HEK293T (cell line): ENCODE results near the gene SOX4.
A peak's percentile ranks its signal among the peaks of the same experiment; 100 is the strongest.

Source experiments
- CTCF ChIA-PET: fragments of 350-600 bp; formaldehyde crosslinking; extraction: SDS; loops from one replicate; lab custom pipeline; 2021; ENCODE audit warnings: antibody characterized with exemption, inconsistent platforms; lab: Yijun Ruan, JAX
- POLR2A ChIA-PET: fragments of 350-600 bp; formaldehyde crosslinking; extraction: SDS; loops from one replicate; lab custom pipeline; 2020; ENCODE audit warnings: antibody characterized with exemption, inconsistent platforms; lab: Yijun Ruan, JAX
- DNase-seq: peaks from one replicate; pipeline ENCODE4 v3.0.0; 2012; ENCODE audit warnings: mixed read lengths; ENCODE audit errors: extremely low spot score
- ARNT ChIP-seq: fragments of 450-650 bp; IDR thresholded peaks from 2 replicates; pipeline ENCODE4 v1.6.1; 2017; ENCODE audit warnings: mild to moderate bottlenecking
- BHLHE40 ChIP-seq: fragments of 450-650 bp; IDR thresholded peaks from 2 replicates; pipeline ENCODE4 v1.6.1; 2016; ENCODE audit warnings: mild to moderate bottlenecking, moderate library complexity, borderline replicate concordance
- CTBP1 ChIP-seq: fragments of 450-650 bp; IDR thresholded peaks from 2 replicates; pipeline ENCODE4 v1.6.1; 2016; ENCODE audit warnings: borderline replicate concordance
- ELF4 ChIP-seq: fragments of 450-650 bp; IDR thresholded peaks from 2 replicates; pipeline ENCODE4 v1.6.1; 2017; ENCODE audit warnings: antibody characterized with exemption
- FOXA1 ChIP-seq: fragments of 450-650 bp; IDR thresholded peaks from 2 replicates; pipeline ENCODE4 v1.6.1; 2016; ENCODE audit warnings: mild to moderate bottlenecking
- FOXK2 ChIP-seq: fragments of 450-650 bp; IDR thresholded peaks from 2 replicates; pipeline ENCODE4 v1.6.1; 2016; ENCODE audit warnings: mild to moderate bottlenecking
- FOXM1 ChIP-seq: fragments of 450-650 bp; IDR thresholded peaks from 2 replicates; pipeline ENCODE4 v1.6.1; 2017; ENCODE audit warnings: mild to moderate bottlenecking, borderline replicate concordance
- HDGF ChIP-seq: fragments of 450-650 bp; IDR thresholded peaks from 2 replicates; pipeline ENCODE4 v1.6.1; 2017; ENCODE audit warnings: antibody characterized with exemption, borderline replicate concordance
- L3MBTL2 ChIP-seq: fragments of 450-650 bp; conservative IDR thresholded peaks from 2 replicates; pipeline ENCODE4 v1.6.1; 2016; ENCODE audit warnings: mild to moderate bottlenecking
- LEF1 ChIP-seq: fragments of 450-650 bp; IDR thresholded peaks from 2 replicates; pipeline ENCODE4 v1.6.1; 2017; ENCODE audit warnings: mild to moderate bottlenecking, borderline replicate concordance
- NFRKB ChIP-seq: fragments of 450-650 bp; IDR thresholded peaks from 2 replicates; pipeline ENCODE4 v1.6.1; 2016; ENCODE audit warnings: mild to moderate bottlenecking, moderate library complexity
- SP1 ChIP-seq: fragments of 450-650 bp; IDR thresholded peaks from 2 replicates; pipeline ENCODE4 v1.6.1; 2017
- SUZ12 ChIP-seq: fragments of 450-650 bp; IDR thresholded peaks from 2 replicates; pipeline ENCODE4 v1.6.1; 2016; ENCODE audit warnings: mild to moderate bottlenecking
- TARDBP ChIP-seq: fragments of 450-650 bp; IDR thresholded peaks from 2 replicates; pipeline ENCODE4 v1.6.1; 2016
- ZNF384 ChIP-seq: fragments of 450-650 bp; IDR thresholded peaks from 2 replicates; pipeline ENCODE4 v1.6.1; 2016
- TF ChIP-seq, protein P1 (sequence below): fragments of 450-650 bp; IDR thresholded peaks from 2 replicates; pipeline ENCODE4 v1.6.1; 2016

SOX4 gene

DNA sequence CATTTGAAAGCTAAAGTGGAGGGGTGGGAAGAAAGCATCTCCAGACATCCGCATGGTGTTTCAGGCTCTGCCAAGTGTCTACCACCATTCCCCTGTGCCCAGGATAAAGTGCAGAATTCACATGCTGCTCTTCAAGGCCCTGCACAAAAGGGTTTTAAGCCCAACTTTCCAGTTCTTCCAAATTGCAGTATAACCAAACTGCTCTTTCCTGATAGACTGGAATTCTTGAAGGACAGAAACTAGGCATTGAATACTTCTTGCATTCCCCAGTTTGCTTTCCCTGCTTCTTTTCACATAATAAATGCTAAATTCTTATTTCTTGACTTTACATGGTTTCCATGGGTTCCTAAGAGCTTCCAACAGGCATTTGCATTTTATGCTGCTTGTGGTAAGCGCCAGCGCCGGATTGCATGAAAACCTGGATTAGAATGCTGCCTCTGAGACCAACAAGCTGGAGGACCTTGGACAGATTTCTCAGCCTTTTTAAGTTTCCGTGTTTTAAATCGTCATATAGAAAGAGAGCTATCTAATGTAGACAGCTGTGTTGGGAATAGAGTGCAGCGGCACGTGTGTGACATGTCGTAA, 7.9 kb downstream of the SOX4 start:
- no peak for TF ChIP-seq HDGF
- ChIA-PET POLR2A (interaction anchor here (0.5 to 0.8 kb wide), 3 partner anchors 12 to 322 kb away, joined by 3 to 4 read pairs (median 3); no protein-coding TSS in a partner anchor), CTCF (interaction anchor here (0.5 to 1.2 kb wide), 2 partner anchors 13 to 207 kb away, joined by 3 to 5 read pairs; no protein-coding TSS in a partner anchor)
- DNase-seq = no peak

DNA sequence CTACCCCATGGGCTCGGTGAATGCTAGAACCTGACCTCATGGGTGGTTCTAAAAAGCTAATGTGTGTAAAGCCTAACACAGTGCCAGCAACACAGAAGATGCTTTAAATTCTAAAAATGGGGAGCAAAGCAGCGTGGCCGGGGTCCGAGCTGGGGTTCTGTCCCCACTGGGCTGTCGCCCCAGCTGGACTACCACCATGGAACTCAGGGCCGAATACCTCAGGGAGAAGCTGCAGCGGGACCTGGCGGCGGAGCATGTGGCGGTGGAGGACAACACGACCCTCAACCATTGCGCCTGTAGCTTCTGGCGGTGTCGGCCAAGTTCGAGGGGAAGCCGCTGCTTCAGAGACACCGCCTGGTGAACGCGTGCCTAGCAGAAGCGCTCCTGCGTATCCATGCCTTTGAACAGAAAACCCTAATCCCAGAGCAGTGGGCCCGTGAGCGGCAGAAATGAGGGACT, 8.4 kb downstream of the SOX4 start:
- CTCF ChIA-PET = interaction anchor here (1.2 kb wide), 1 partner anchor 14 kb away, joined by 5 read pairs; no protein-coding TSS in a partner anchor

DNA sequence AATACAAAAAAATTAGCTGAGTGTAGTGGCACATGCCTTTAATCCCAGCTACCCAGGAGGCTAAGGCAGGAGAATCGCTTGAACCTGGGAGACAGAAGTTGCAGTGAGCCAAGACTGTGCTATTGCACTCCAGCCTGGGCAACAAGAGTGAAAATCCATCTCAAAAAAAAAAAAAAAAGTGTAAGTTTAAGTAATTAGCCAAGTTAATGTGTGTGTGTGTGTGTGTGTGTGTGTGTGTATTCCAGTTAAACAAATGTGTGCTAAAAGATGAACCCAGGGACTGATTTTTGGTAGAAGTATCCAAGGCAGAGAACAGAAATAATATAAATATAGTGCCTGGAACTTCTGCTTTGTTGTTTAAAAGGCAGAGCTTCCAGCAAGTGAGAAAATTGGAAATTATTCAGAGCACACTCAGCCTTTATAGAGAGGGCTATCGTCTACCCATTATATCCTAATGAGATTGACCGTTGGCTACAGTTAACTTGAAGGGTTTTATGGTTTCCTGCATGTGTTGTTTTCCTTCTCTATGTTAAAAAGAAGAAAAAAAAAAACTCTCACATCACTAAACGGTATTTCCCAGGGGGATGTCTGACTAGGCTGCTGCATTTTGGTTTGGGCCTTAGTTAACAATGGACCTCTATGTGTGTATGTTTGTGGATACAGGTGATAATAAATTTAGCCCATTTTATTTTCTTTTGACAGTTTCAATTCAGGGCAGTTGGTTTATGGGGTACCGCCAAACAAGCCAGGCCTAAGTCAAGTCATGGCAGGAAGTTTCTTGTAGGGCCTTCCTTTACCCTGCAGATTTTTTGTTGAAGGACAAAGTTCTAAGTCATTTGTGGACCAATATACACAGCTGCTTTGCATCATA, 9.8 kb downstream of the SOX4 start:
- TF ChIP-seq HDGF = no peak
- no peak for TF ChIP-seq SUZ12
- peak; percentile 23; the same call in 1 of the 2 replicates for TF ChIP-seq ZNF384
- TF ChIP-seq, protein P1, sequence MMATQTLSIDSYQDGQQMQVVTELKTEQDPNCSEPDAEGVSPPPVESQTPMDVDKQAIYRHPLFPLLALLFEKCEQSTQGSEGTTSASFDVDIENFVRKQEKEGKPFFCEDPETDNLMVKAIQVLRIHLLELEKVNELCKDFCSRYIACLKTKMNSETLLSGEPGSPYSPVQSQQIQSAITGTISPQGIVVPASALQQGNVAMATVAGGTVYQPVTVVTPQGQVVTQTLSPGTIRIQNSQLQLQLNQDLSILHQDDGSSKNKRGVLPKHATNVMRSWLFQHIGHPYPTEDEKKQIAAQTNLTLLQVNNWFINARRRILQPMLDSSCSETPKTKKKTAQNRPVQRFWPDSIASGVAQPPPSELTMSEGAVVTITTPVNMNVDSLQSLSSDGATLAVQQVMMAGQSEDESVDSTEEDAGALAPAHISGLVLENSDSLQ = 0 out of 2 replicates have a peak, but pooled peaks have one; percentile 18
- ChIA-PET POLR2A (interaction anchor here (0.9 kb wide), 1 partner anchor 9 kb away, joined by 3 read pairs; no protein-coding TSS in a partner anchor), CTCF (no interaction called here)
- DNase-seq = no peak

More for the DNA sequence above, 8.4 kb downstream of the SOX4 start:
- TF ChIP-seq, protein P1 = no peak
- POLR2A ChIA-PET = interaction anchor here (0.5 to 0.6 kb wide), 2 partner anchors 12 to 148 kb away, joined by 3 to 4 read pairs; no protein-coding TSS in a partner anchor
- no peak for DNase-seq

DNA sequence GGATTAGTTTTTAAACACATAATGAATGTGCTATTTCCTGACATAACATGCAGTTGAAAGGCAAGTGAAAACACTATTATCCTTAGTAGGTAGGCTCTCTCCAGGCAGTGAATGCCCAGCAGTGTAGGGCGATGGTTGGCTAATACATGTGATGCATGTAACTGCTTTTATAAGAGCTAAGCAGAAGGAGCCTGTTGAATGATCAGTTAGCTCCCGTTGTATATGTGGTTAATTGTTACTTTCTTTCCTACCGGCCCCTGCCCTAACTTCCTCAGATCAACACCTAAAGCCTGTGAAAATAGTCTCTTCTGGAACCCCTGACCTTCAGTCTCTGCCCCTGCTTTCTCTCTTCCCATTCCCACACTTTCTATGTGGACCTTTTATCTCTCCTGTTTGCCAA, 10.5 kb downstream of the SOX4 start:
- ChIA-PET CTCF (no interaction called here), POLR2A (interaction anchor here (1.0 kb wide), 1 partner anchor 10 kb away, joined by 3 read pairs; no protein-coding TSS in a partner anchor)
- no peak for DNase-seq
- no peak for TF ChIP-seq ZNF384
- no peak for TF ChIP-seq TARDBP
- no peak for TF ChIP-seq ELF4
- TF ChIP-seq FOXA1 = no peak
- TF ChIP-seq FOXK2 = no peak
- TF ChIP-seq NFRKB = no peak
- TF ChIP-seq ARNT = no peak

- TF ChIP-seq TARDBP (no peak), FOXM1 (no peak), L3MBTL2 (no peak), FOXK2 (no peak), ZNF384 (no peak)
- ChIA-PET POLR2A (interaction anchor here (1.0 kb wide), 1 partner anchor 11 kb away, joined by 3 read pairs; no protein-coding TSS in a partner anchor), CTCF (no interaction called here)
- DNase-seq = no peak
Measured at GRCh38 chr6:21605166-21605565, 11.6 kb downstream of the SOX4 start.

DNA sequence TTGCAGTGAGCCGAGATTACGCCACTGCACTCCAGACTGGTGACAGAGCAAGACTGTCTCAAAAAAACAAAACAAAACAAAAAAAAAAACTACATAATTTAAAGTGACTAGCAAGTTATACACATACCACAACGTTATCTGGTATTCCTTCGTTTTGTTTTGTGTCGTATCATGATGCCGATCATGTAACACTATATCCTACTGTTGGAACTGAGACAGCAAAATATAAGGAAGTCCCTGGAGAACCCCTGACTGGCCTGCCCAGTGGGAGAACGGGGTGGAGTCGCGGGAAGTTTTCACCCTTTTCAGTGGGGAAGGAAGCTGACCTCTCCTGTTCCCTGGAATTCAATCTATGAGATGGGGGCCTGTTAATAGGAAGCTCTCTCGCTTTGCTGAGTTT, 15.1 kb downstream of the SOX4 start:
- ChIA-PET CTCF (interaction anchor here (1.2 kb wide), 1 partner anchor 112 kb away, joined by 3 read pairs; no protein-coding TSS in a partner anchor), POLR2A (interaction anchor here (0.9 to 3.8 kb wide), 3 partner anchors 9 to 15 kb away, joined by 3 to 14 read pairs (median 3); partner anchors contain the start of gene SOX4)
- peak; percentile 21 for DNase-seq
- TF ChIP-seq L3MBTL2 = no peak
- TF ChIP-seq FOXM1 = no peak
- no peak for TF ChIP-seq ELF4
- TF ChIP-seq ARNT = no peak
- no peak for TF ChIP-seq NFRKB
- TF ChIP-seq HDGF = no peak
- TF ChIP-seq, protein P1 = no peak

DNA sequence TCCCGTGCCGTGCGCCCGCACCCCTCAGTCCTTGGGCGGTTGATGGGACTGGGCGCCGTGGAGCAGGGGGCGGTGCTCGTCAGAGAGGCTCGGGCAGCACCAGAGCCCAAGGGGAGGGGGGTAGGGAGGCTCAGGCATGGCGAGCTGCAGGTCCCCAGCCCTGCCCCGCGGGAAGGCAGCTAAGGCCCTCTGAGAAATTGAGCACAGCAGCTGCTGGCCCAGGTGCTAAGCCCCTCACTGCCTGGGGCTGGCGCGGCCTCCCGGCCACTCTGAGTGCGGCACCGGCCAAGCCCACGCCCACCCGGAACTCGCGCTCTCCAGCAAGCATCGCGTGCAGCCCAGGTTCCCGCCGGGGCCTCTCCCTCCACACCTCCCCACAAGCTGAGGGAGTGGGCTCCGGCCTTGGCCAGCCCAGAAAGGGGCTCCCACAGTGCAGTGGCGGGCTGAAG, 16.4 kb downstream of the SOX4 start:
- no peak for DNase-seq

More for the DNA sequence above, 16.4 kb downstream of the SOX4 start:
- CTCF ChIA-PET = interaction anchor here (0.6 kb wide), 1 partner anchor 21 kb away, joined by 3 read pairs; no protein-coding TSS in a partner anchor
- TF ChIP-seq ARNT = no peak
- TF ChIP-seq TARDBP = no peak
- TF ChIP-seq BHLHE40 = no peak
- no peak for TF ChIP-seq CTBP1
- TF ChIP-seq SUZ12 = no peak
- TF ChIP-seq SP1 = no peak
- TF ChIP-seq, protein P1 = no peak
- no peak for TF ChIP-seq FOXA1
- no peak for TF ChIP-seq LEF1
- TF ChIP-seq NFRKB = no peak
- TF ChIP-seq FOXM1 = no peak
- POLR2A ChIA-PET = no interaction called here
